ENCODE data around the gene IL34. TPM values are rescaled to one million over a fixed set of nuclear protein-coding genes. Genes with fewer than 3 reads are reported as not detected.
A peak's percentile ranks its signal among the peaks of the same experiment; 100 is the strongest.

The IL34 gene
- total and polyA plus RNA-seq, 2 of the 13 experiments (the other 11 are each of a cell fraction or from before 2014, with no cell fraction given): 1.2 to 1.3 TPM

DNA sequence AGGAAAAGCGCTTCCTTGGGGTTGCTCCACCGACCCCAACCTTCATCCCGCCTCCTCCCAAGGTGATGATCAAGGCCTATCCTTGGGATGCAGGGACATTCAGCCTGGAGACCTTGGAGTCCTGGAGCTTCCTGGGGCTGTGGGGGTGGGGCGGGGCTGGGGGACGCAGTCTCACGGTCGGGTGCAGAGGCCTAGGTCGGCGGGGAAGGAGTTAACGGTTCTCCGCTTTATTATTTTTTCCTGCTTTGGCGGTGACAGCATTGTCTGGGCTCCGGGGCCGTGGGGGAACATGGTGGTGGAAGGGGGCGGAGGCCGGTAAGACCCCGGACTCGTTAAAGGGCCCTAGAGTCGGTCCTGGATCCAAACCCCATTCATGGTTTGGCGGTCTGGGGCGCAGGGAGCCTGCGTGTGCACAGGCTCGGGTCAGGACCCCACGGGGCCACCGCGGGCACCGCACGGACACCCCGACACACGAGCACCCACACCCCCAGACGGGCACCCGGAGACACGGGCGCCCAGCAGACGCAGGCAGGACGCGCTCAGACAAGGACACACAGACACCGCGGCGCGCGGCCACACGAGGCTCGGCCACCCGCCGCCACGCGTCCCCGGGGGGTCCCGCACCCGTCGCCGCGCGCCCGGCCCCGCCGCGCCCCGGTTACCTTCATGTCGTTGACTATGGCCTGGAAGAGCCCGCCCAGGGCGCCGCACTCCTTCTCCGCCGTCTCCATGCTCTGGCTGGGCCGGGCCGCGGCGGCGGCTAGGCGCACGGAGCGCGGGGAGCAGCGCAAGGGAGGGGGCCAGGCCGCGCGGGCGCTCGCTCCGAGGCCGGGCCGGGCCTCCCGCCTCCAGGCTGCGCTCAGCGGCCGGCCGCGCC is 38.9 kb downstream of the IL34 start (continued):
- no peak for TF ChIP-seq NR3C1 (CRISPR knock-in tag; IDR thresholded peaks at IDR 0.05)
- no peak for TF ChIP-seq LBX2 (CRISPR knock-in tag; IDR thresholded peaks at IDR 0.05; ENCODE audit: borderline replicate concordance)
- no peak for TF ChIP-seq ZFP62 (CRISPR knock-in tag; IDR thresholded peaks at IDR 0.05)
- no peak for TF ChIP-seq ZNF317 (CRISPR knock-in tag; IDR thresholded peaks at IDR 0.05)
- TF ChIP-seq ZNF564 (CRISPR knock-in tag; IDR thresholded peaks at IDR 0.05): peak; percentile 30; the same call in 1 of the 2 replicates
- no peak for TF ChIP-seq ZNF512B (CRISPR knock-in tag; IDR thresholded peaks at IDR 0.05; ENCODE audit: borderline replicate concordance)
- TF ChIP-seq MLLT10 (CRISPR knock-in tag; IDR thresholded peaks at IDR 0.05): no peak
- peak; percentile 43 for TF ChIP-seq KDM5B (CRISPR knock-in tag; IDR thresholded peaks at IDR 0.05; ENCODE audit: borderline replicate concordance)
- no peak for TF ChIP-seq KDM1A (CRISPR knock-in tag; IDR thresholded peaks at IDR 0.05)
- no peak for TF ChIP-seq ARID3A (IDR thresholded peaks at IDR 0.05; ENCODE audit: low read depth, low read length)
- no peak for TF ChIP-seq MEIS2 (CRISPR knock-in tag; IDR thresholded peaks at IDR 0.05)
- no peak for TF ChIP-seq SAFB2 (CRISPR knock-in tag; IDR thresholded peaks at IDR 0.05; ENCODE audit: borderline replicate concordance, low read depth)
- no peak for TF ChIP-seq SMAD9 (CRISPR knock-in tag; IDR thresholded peaks at IDR 0.05)
- peak; percentile 57; the same call in 1 of the 2 replicates for TF ChIP-seq ZNF563 (CRISPR knock-in tag; IDR thresholded peaks at IDR 0.05)
- TF ChIP-seq ASH2L (IDR thresholded peaks at IDR 0.05; ENCODE audit: insufficient read length, low read depth, low read length): peak; percentile 13
- no peak for TF ChIP-seq NFE2 (CRISPR knock-in tag; IDR thresholded peaks at IDR 0.05)
- no peak for TF ChIP-seq ZNF256 (CRISPR knock-in tag; conservative IDR thresholded peaks at IDR 0.05)
- no peak for TF ChIP-seq SETDB1 (CRISPR knock-in tag; IDR thresholded peaks at IDR 0.05; ENCODE audit: borderline replicate concordance)
- TF ChIP-seq TSC22D2 (CRISPR knock-in tag; IDR thresholded peaks at IDR 0.05; ENCODE audit: borderline replicate concordance): peak; percentile 49; the same call in 1 of the 2 replicates
- TF ChIP-seq ARNT2 (CRISPR knock-in tag; IDR thresholded peaks at IDR 0.05; ENCODE audit: low read depth): no peak
- TF ChIP-seq JUN (CRISPR knock-in tag; IDR thresholded peaks at IDR 0.05): no peak
- TF ChIP-seq NCOA2 (CRISPR knock-in tag; IDR thresholded peaks at IDR 0.05): no peak
- 0 out of 2 replicates have a peak, but pooled peaks have one; percentile 25 for TF ChIP-seq PHF21A (CRISPR knock-in tag; IDR thresholded peaks at IDR 0.05)
- 0 out of 2 replicates have a peak, but pooled peaks have one; percentile 66 for TF ChIP-seq MTA3 (CRISPR knock-in tag; IDR thresholded peaks at IDR 0.05)
- peak; percentile 76 for TF ChIP-seq ZNF891 (CRISPR knock-in tag; IDR thresholded peaks at IDR 0.05)
- no peak for TF ChIP-seq ZNF75D (CRISPR knock-in tag; IDR thresholded peaks at IDR 0.05; ENCODE audit: borderline replicate concordance)
